Omental fat pad (tissue), 4 donors: ENCODE data around the gene TAGLN. TPM values are rescaled to one million over a fixed set of nuclear protein-coding genes. Genes with fewer than 3 reads are reported as not detected.
A peak's percentile ranks its signal among the peaks of the same experiment; 100 is the strongest.

ENCODE experiments used
- ATAC-seq: fragments of 150-250 bp; one replicate; pipeline ENCODE4 v1.9.1; 2016; ENCODE audit warnings: mild to moderate bottlenecking, moderate library complexity; ENCODE audit not compliant: low FRiP score
- DNase-seq: peaks from one replicate; pipeline ENCODE4 v3.0.0-alpha.2; 2019; ENCODE audit warnings: low spot score
- total RNA-seq, 4 donors: library from RNA; depleted of rRNA; stranded (reverse); fragments of >200 nt; gene quantifications; one replicate each; pipeline ENCODE4 v1.1.0, GENCODE V29; 2016
- TF ChIP-seq, protein P1 (sequence below), 3 donors: fragments of 450-650 bp; IDR thresholded peaks; one replicate each; pipeline ENCODE4 v1.5.1; 2016 to 2017; ENCODE audit warnings: antibody characterized with exemption in 3 of 3, mild to moderate bottlenecking in 3 of 3, moderate library complexity in 2 of 3

The TAGLN gene
- total RNA-seq, result 1,000 to 10,000 TPM in 1 of 4 donors, 100 to 1,000 TPM in 3; 731 to 1,161 (median 827) TPM

DNA sequence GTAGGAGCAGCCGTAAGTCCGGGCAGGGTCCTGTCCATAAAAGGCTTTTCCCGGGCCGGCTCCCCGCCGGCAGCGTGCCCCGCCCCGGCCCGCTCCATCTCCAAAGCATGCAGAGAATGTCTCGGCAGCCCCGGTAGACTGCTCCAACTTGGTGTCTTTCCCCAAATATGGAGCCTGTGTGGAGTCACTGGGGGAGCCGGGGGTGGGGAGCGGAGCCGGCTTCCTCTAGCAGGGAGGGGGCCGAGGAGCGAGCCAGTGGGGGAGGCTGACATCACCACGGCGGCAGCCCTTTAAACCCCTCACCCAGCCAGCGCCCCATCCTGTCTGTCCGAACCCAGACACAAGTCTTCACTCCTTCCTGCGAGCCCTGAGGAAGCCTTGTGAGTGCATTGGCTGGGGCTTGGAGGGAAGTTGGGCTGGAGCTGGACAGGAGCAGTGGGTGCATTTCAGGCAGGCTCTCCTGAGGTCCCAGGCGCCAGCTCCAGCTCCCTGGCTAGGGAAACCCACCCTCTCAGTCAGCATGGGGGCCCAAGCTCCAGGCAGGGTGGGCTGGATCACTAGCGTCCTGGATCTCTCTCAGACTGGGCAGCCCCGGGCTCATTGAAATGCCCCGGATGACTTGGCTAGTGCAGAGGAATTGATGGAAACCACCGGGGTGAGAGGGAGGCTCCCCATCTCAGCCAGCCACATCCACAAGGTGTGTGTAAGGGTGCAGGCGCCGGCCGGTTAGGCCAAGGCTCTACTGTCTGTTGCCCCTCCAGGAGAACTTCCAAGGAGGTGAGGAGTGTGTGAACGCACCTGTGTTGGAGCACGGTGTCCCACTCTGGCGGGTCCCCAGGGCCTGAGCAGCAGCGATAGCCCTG is at the start of gene TAGLN:
Gene TAGLN, plus strand, starts transcription at position 318 of the 863 bp plus-strand sequence. CDS start 3,644 bp downstream, outside the sequence.
- TF ChIP-seq, protein P1, sequence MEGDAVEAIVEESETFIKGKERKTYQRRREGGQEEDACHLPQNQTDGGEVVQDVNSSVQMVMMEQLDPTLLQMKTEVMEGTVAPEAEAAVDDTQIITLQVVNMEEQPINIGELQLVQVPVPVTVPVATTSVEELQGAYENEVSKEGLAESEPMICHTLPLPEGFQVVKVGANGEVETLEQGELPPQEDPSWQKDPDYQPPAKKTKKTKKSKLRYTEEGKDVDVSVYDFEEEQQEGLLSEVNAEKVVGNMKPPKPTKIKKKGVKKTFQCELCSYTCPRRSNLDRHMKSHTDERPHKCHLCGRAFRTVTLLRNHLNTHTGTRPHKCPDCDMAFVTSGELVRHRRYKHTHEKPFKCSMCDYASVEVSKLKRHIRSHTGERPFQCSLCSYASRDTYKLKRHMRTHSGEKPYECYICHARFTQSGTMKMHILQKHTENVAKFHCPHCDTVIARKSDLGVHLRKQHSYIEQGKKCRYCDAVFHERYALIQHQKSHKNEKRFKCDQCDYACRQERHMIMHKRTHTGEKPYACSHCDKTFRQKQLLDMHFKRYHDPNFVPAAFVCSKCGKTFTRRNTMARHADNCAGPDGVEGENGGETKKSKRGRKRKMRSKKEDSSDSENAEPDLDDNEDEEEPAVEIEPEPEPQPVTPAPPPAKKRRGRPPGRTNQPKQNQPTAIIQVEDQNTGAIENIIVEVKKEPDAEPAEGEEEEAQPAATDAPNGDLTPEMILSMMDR (IDR thresholded peaks at IDR 0.05), result no peak
- DNase-seq (peak; percentile 49), ATAC-seq (peak; percentile 64)

DNA sequence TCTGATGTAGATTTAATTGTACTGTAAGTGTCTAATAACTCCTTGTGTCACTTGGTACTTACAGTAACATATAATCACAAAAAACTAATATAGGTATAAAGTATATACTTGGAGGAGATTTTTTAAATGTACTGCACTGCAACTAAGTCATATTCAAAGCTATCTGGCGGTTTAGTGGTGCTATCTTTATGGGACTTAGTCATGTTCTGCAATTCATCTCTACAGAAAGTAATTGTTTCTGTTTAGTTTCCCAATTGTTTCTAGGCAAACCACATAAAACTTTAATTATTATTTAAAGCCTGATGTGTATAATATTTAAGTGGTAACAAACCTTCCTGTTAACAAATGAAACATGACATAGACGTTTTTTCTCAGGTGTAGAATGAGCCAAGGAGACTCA is 47.1 kb upstream of the TAGLN start:
- TF ChIP-seq, protein P1 (IDR thresholded peaks at IDR 0.05), result no peak
- DNase-seq (no peak), ATAC-seq (no peak)

DNA sequence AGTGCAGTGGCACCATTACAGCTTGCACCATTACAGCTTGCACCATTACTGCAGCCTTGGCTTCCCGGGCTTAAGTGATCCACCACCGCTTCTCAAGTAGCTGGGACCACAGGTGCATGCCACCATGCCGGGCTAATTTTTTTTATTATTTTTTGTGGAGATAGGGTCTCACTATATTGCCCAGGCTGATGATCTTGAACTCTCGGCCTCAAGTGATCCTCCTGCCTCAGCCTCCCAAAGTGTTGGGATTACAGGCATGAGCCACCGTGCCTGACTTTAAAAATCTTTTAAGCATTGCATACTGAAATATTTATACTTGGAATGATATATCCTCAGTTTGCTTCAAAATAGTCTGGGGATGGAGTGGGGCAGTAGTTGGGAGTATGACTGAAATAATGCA is 44.7 kb upstream of the TAGLN start:
- no peak for DNase-seq
- ATAC-seq, result no peak
- TF ChIP-seq, protein P1 (IDR thresholded peaks at IDR 0.05), result no peak

DNA sequence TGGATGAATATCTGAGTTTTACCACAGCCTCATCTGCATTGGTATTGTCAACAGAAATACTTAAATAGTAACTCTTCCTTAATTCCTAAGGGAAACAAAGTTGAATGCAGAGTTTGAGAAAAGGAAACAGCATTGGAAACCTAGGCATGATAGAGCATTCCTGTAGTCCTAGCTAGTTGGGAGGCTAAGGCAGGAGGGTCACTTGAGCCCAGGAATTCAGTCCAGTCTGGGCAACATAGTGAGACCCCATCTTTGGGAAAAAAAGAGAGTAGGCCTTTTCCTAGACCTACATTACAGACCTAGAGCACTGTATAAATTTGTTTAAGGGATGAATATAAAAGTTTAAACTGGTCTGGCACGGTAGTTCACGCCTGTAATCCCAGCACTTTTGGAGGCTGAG is 41.7 kb upstream of the TAGLN start:
- ATAC-seq, result no peak
- TF ChIP-seq, protein P1 (IDR thresholded peaks at IDR 0.05), result no peak
- no peak for DNase-seq

DNA sequence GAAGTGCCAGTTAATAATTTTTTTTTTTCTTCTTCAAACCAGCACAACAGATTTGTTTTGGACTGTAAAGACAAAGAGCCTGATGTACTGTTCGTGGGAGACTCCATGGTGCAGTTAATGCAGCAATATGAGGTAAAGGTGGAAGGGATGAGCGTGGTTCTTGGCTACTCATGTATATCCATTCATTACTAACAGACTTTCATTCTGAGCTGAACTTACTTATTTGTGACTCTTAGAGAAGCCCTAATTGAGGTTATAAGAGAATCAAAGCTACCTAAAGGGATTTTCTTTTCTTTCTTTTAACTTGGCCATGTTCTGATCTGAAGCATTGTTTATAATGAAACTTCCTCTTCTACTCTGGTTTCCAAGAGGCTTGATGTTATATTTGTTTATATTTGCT is 39.3 kb upstream of the TAGLN start:
- TF ChIP-seq, protein P1 (IDR thresholded peaks at IDR 0.05), result no peak
- ATAC-seq (no peak), DNase-seq (no peak)

DNA sequence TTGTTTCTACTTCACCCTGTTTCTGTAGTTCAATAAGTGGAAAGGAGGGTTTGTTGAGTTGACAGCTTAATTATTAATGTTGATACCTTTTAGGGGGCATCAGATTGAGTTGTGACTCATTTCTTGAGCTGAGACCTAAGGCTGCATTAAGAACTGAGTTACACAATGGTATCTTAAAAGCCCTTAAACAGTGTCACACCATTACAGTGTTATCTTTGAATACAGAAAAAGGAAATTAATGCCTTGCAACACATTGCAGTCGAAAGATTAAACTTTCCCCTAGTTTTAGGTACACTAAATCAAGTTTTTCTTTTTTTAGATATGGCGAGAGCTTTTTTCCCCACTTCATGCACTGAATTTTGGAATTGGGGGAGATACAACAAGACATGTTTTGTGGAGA is 38.3 kb upstream of the TAGLN start:
- TF ChIP-seq, protein P1 (IDR thresholded peaks at IDR 0.05), result no peak
- ATAC-seq (peak; percentile 32), DNase-seq (no peak)

DNA sequence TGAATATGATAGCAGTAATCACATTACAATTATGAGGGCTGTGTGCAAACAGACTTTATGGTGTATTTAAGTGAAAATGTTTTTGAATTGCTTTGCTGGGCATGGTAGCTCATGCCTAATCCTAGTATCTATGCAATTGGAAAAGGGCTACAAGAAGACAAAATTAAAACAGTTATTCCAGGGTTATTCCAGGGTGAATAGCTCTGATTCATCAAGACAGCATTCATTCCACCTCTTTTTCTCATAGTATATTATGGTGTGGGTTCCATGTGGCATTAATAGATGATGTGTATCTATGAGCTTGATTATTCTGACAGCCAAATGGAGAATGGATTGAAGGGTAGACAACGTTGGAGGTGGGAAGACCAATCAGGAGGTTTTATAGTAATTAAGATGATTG is 32.7 kb upstream of the TAGLN start:
- ATAC-seq, result no peak
- DNase-seq, result no peak
- TF ChIP-seq, protein P1 (IDR thresholded peaks at IDR 0.05), result no peak
